Pancreas (tissue), 10 donors: Measurements from ENCODE around the gene ROR2. TPM values are rescaled to one million over a fixed set of nuclear protein-coding genes. Genes with fewer than 3 reads are reported as not detected.
"Not testable (repeated sequence)": the region's sequence is repeated elsewhere in the genome, so short reads cannot be mapped to it uniquely, and the experiment has no call there.

Source experiments
- ATAC-seq, 4 donors: fragments of 200-7000 bp; cut with Tn5 transposase; one replicate each; pipeline versions ENCODE4 v1.8.0 to v1.9.1; 2020; ENCODE audit warnings: mild to moderate bottlenecking in 4 of 4, moderate library complexity in 4 of 4
- DNase-seq, 6 donors: peaks; one replicate each; pipeline ENCODE4 v3.0.0-alpha.2; 2020
- FAIRE-seq: peaks from 2 replicates; lab custom pipeline; 2012; peaks lifted over from hg19 to GRCh38; lab: Jason Lieb, UNC
- H3K27ac ChIP-seq, 4 donors: fragments of 200-600 bp; sonication (generic); 1 replicate in 3 of 4; 2 replicates in 1 of 4; pipeline versions ENCODE4 v1.5.0 to v1.8.0; 2020
- H3K27me3 ChIP-seq, 4 donors: fragments of 200-600 bp; one replicate each; pipeline ENCODE4 v1.8.0; 2021
- H3K36me3 ChIP-seq, 3 donors: fragments of 200-600 bp; sonication (generic) in 1 of 3; one replicate each; pipeline versions ENCODE4 v1.5.0 to v1.8.0; 2020 to 2021
- H3K4me1 ChIP-seq, 3 donors: fragments of 200-600 bp; one replicate each; pipeline ENCODE4 v1.8.0; 2021
- H3K4me3 ChIP-seq, 4 donors: fragments of 200-600 bp; sonication (generic) in 2 of 4; one replicate each; pipeline versions ENCODE4 v1.5.0 to v1.8.0; 2020 to 2021
- H3K9me3 ChIP-seq, 4 donors: fragments of 200-600 bp; one replicate each; pipeline ENCODE4 v1.8.0; 2021
- WGBS, 2 donors: extraction: QIAGEN DNeasy Blood & Tissue Kit; methylation state at CpG; one replicate each; pipeline ENCODE4 v1.1.7; 2013; 5-methylcytosine and 5-hydroxymethylcytosine counted together
- intact Hi-C, 3 donors: fragments of 100-400 bp; cut with DNase I; formaldehyde crosslinking; loops; one replicate each; pipeline versions ENCODE4 v1.11.1 to v1.14.2; 2022
- polyA plus RNA-seq, 2 donors: library from polyadenylated mRNA; stranded (reverse); fragments of 200-250 nt; gene quantifications; one replicate each; pipeline ENCODE4 v1.2.3, GENCODE V29; 2013
- total RNA-seq, 6 donors: library from RNA; stranded (reverse); fragmentation: NEBNext Ultra II Directional in 4 of 6; extraction: Animal tissue kit (Norgen Biotek cat#: 25700) in 4 of 6; gene quantifications; one replicate each; pipeline versions ENCODE4 v1.2.1 to v1.2.4, GENCODE V29; 2021 to 2023
- TF ChIP-seq, protein P1 (sequence below), 4 donors: fragments of 200-600 bp; sonication (generic) in 3 of 4; IDR thresholded peaks; one replicate each; pipeline versions ENCODE4 v1.5.0 to v1.8.0; 2021; ENCODE audit warnings: antibody characterized with exemption in 4 of 4
- donor health status: healthy with polysubstance abuse.
- donor health status: DM: no; HTN: no; CAD: no; lungs with moderate emphysema.
- donor health status: DM: no; HTN: no; CAD: no.
- donor health status: control.
- donor health status: control.
- donor health status: Bipolar disorder and iron deficiency.
- donor health status: DM: yes; HTN: yes; CAD: no.
- donor health status: DM: no; HTN: no; CAD: no.
- donor health status: DM: no; HTN: no; CAD: no.
- donor health status: DM: yes; HTN: yes; CAD: no.

Gene ROR2
- total and polyA plus RNA-seq, 8 donors: 0.67 to 6.3 (median 1.2) TPM

DNA sequence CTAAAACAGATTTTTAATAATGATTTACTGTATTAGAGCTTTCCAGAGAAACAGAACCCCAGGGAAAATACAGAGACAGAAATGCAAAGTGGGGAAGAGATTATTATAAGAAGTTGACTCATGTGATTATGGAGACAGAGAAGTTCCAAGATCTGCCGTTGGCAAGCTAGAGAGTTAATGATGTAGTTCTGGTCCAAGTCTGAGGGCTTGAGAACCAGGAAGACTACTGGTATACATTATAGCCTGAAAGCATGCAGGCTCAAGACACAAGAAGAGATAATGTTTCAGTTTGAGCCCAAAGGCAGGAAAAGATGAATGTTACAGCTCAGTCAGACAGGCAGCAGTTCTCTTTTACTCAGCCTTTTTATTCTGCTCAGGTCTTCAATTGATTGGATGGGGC is 427.5 kb downstream of the ROR2 start:
- 8 to 10% methylated on average over 1 of the region's 1 CpG for WGBS, 2 donors
- H3K27ac ChIP-seq: no peak overlapping the region
- ATAC-seq (no peak), FAIRE-seq (no peak), DNase-seq (no peak)
- H3K9me3 ChIP-seq: no peaks in the 10 kb centered on the region
- no peaks in the 10 kb centered on the region for H3K4me1 ChIP-seq
- H3K4me3 ChIP-seq: no peak overlapping the region
- intact Hi-C loops: no loop called here
- no peaks in the 10 kb centered on the region for H3K27me3 ChIP-seq
- TF ChIP-seq, protein P1, sequence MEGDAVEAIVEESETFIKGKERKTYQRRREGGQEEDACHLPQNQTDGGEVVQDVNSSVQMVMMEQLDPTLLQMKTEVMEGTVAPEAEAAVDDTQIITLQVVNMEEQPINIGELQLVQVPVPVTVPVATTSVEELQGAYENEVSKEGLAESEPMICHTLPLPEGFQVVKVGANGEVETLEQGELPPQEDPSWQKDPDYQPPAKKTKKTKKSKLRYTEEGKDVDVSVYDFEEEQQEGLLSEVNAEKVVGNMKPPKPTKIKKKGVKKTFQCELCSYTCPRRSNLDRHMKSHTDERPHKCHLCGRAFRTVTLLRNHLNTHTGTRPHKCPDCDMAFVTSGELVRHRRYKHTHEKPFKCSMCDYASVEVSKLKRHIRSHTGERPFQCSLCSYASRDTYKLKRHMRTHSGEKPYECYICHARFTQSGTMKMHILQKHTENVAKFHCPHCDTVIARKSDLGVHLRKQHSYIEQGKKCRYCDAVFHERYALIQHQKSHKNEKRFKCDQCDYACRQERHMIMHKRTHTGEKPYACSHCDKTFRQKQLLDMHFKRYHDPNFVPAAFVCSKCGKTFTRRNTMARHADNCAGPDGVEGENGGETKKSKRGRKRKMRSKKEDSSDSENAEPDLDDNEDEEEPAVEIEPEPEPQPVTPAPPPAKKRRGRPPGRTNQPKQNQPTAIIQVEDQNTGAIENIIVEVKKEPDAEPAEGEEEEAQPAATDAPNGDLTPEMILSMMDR (IDR thresholded peaks at IDR 0.05): no peak
- H3K36me3 ChIP-seq: no peaks in the 10 kb centered on the region

GRCh38 chr9:91519520-91520277 is 430.3 kb downstream of the ROR2 start:
- 89 to 97% methylated on average over 2 of the region's 2 CpGs for WGBS, 2 donors
- ATAC-seq (no peak), FAIRE-seq (no peak), DNase-seq (no peak)
- no peaks in the 10 kb centered on the region for H3K4me1 ChIP-seq
- no peak overlapping the region for H3K4me3 ChIP-seq
- H3K36me3 ChIP-seq: no peaks in the 10 kb centered on the region
- intact Hi-C loops: no loop called here
- H3K9me3 ChIP-seq: no peaks in the 10 kb centered on the region
- H3K27ac ChIP-seq: no peak overlapping the region
- TF ChIP-seq, protein P1 (IDR thresholded peaks at IDR 0.05): no peak
- no peaks in the 10 kb centered on the region for H3K27me3 ChIP-seq

GRCh38 chr9:91518462-91518861 is 431.6 kb downstream of the ROR2 start:
- no peaks in the 10 kb centered on the region for H3K4me1 ChIP-seq
- no peak overlapping the region for H3K4me3 ChIP-seq
- TF ChIP-seq, protein P1 (IDR thresholded peaks at IDR 0.05): no peak
- intact Hi-C loops: no loop called here
- H3K27me3 ChIP-seq: no peaks in the 10 kb centered on the region
- no peak for FAIRE-seq
- ATAC-seq: no peak
- no peaks in the 10 kb centered on the region for H3K36me3 ChIP-seq
- no peak overlapping the region for H3K27ac ChIP-seq
- no peaks in the 10 kb centered on the region for H3K9me3 ChIP-seq
- no peak for DNase-seq
- 92 to 96% methylated on average over 5 of the region's 5 CpGs for WGBS, 2 donors

- no peak for DNase-seq
These were observed 432.2 kb downstream of the ROR2 start for GRCh38 chr9:91517801-91518200.

DNA sequence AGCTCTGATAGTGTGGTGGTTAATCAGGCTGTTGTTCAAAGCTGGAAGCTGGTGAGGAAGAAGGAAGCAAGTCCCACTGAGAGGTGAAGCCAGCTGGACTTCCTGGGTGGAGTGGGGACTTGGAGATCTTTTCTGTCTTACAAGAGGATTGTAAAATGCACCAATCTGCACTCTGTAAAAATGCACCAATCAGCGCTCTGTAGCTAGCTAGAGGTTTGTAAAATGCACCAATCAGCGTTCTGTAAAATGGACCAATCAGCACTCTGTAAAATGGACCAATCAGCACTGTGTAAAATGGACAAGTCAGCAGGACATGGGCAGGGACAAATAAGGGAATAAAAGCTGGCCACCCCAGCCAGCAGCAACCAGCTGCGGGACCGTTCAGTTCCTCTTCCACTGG is 432.7 kb downstream of the ROR2 start:
- H3K36me3 ChIP-seq, DNase-seq, FAIRE-seq, H3K9me3 ChIP-seq, H3K27me3 ChIP-seq, H3K4me3 ChIP-seq, H3K27ac ChIP-seq, H3K4me1 ChIP-seq, intact Hi-C loops, ATAC-seq: not testable (repeated sequence)
- WGBS, 2 donors: 92 to 95% methylated on average over 4 of the region's 4 CpGs

More at GRCh38 chr9:91517801-91518200, 432.2 kb downstream of the ROR2 start:
- TF ChIP-seq, protein P1 (IDR thresholded peaks at IDR 0.05): no peak
- no peak for FAIRE-seq
- WGBS, 2 donors: 92 to 93% methylated on average over 3 of the region's 3 CpGs
- Histone ChIP-seq H3K27ac (no peak overlapping the region), H3K27me3 (no peaks in the 10 kb centered on the region), H3K36me3 (no peaks in the 10 kb centered on the region), H3K4me3 (no peak overlapping the region), H3K9me3 (no peaks in the 10 kb centered on the region), H3K4me1 (no peaks in the 10 kb centered on the region)
- intact Hi-C loops: no loop called here
- ATAC-seq: no peak
